ENCODE data around the gene PAK5.

GRCh38 chr20:9660236-9660868 lies 178.5 kb downstream of the PAK5 start:
- TF ChIP-seq CTCF (IDR thresholded peaks at IDR 0.05 in 2 of 3, conservative IDR thresholded peaks at IDR 0.05 in 1 of 3; ENCODE audit: insufficient read depth in 2 of 3, low read depth in 1 of 3, low read length in 3 of 3): no peak
- no peak for TF ChIP-seq MAFG (tag; conservative IDR thresholded peaks at IDR 0.05)
- no peak for TF ChIP-seq TAF1 (IDR thresholded peaks at IDR 0.05; ENCODE audit: control insufficient read depth, extremely low read depth, insufficient read depth, low read length, severe bottlenecking)
- no peak for TF ChIP-seq PRMT5 (CRISPR knock-in tag; IDR thresholded peaks at IDR 0.05)
- no peak for TF ChIP-seq EP300 (IDR thresholded peaks at IDR 0.05; ENCODE audit: low read length)
- TF ChIP-seq JUND (IDR thresholded peaks at IDR 0.05; ENCODE audit: borderline replicate concordance, low read depth, low read length): no peak
- TF ChIP-seq JUND (tag; IDR thresholded peaks at IDR 0.05; ENCODE audit: borderline replicate concordance, low read depth, low read length): no peak
- TF ChIP-seq IRF2 (CRISPR knock-in tag; IDR thresholded peaks at IDR 0.05): no peak
- TF ChIP-seq, protein P1, sequence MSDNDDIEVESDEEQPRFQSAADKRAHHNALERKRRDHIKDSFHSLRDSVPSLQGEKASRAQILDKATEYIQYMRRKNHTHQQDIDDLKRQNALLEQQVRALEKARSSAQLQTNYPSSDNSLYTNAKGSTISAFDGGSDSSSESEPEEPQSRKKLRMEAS (CRISPR knock-in tag; IDR thresholded peaks at IDR 0.05): no peak
- no peak for TF ChIP-seq ATF3 (IDR thresholded peaks at IDR 0.05)
- TF ChIP-seq ATF3 (CRISPR knock-in tag; conservative IDR thresholded peaks at IDR 0.05): no peak
